GM12878 (cell line): ENCODE results near the gene NKG7. TPM values are rescaled to one million over a fixed set of nuclear protein-coding genes. Genes with fewer than 3 reads are reported as not detected.

Experiments used
- BHLHE40 ChIP-seq, 2 experiments: fragments of 450-650 bp in 1 of 2; IDR thresholded peaks; 2 replicates each; pipeline ENCODE4 v1.6.1; 2011 to 2017; ENCODE audit warnings: low read depth in 2 of 2, borderline replicate concordance in 1 of 2, improper control_type of control experiment in 1 of 2, low read length in 1 of 2, mild to moderate bottlenecking in 1 of 2
- CBX5 ChIP-seq: sonication (generic); IDR thresholded peaks from 2 replicates; pipeline ENCODE4 v1.6.1; 2016; ENCODE audit warnings: low read depth, moderate library complexity, mild to moderate bottlenecking, inconsistent platforms
- CHD1 ChIP-seq: IDR thresholded peaks from 2 replicates; pipeline ENCODE4 v1.6.1; 2012; ENCODE audit warnings: low read depth, low read length, improper control_type of control experiment
- EED ChIP-seq: sonication (generic); IDR thresholded peaks from 2 replicates; pipeline ENCODE4 v1.6.1; 2016; ENCODE audit warnings: antibody characterized with exemption, low read depth
- FOXM1 ChIP-seq: IDR thresholded peaks from 2 replicates; pipeline ENCODE4 v1.6.1; 2012; ENCODE audit warnings: low read depth, mild to moderate bottlenecking, inconsistent platforms, low read length, moderate library complexity
- JUNB ChIP-seq: IDR thresholded peaks from 2 replicates; pipeline ENCODE4 v1.6.1; 2016; ENCODE audit warnings: antibody characterized with exemption, mild to moderate bottlenecking
- MAX ChIP-seq: IDR thresholded peaks from 2 replicates; pipeline ENCODE4 v1.6.1; 2012; ENCODE audit warnings: low read depth, low read length, improper control_type of control experiment
- MXI1 ChIP-seq: fragments of 150-350 bp; IDR thresholded peaks from 2 replicates; pipeline ENCODE4 v1.6.1; 2011; ENCODE audit warnings: low read depth, mild to moderate bottlenecking, inconsistent platforms, low read length, improper control_type of control experiment
- NR2C1 ChIP-seq: fragments of 450-650 bp; IDR thresholded peaks from 2 replicates; pipeline ENCODE4 v1.6.1; 2017; ENCODE audit warnings: antibody characterized with exemption, mild to moderate bottlenecking, moderate library complexity
- NR2F1 ChIP-seq: fragments of 450-650 bp; conservative IDR thresholded peaks from 2 replicates; pipeline ENCODE4 v1.6.1; 2017; ENCODE audit warnings: mild to moderate bottlenecking
- PAX5 ChIP-seq: IDR thresholded peaks from 2 replicates; pipeline ENCODE4 v1.6.1; 2011; ENCODE audit warnings: low read depth, low read length, borderline replicate concordance
- PAX8 ChIP-seq: fragments of 450-650 bp; IDR thresholded peaks from 2 replicates; pipeline ENCODE4 v1.6.1; 2017; ENCODE audit warnings: mild to moderate bottlenecking, moderate library complexity
- POLR2A ChIP-seq: IDR thresholded peaks from 2 replicates; pipeline ENCODE4 v1.6.1; 2011; ENCODE audit warnings: low read depth, mild to moderate bottlenecking, low read length
- RCOR1 ChIP-seq: conservative IDR thresholded peaks from 2 replicates; pipeline ENCODE4 v1.6.1; 2012; ENCODE audit warnings: low read depth, low read length, improper control_type of control experiment
- RFX5 ChIP-seq: IDR thresholded peaks from 2 replicates; pipeline ENCODE4 v1.6.1; 2011; ENCODE audit warnings: low read depth, low read length, improper control_type of control experiment
- SMAD1 ChIP-seq: fragments of 450-650 bp; IDR thresholded peaks from 2 replicates; pipeline ENCODE4 v1.6.1; 2018; ENCODE audit warnings: mild to moderate bottlenecking, low read depth; ENCODE audit not compliant: partially characterized antibody
- TAF1 ChIP-seq: IDR thresholded peaks from 2 replicates; pipeline ENCODE4 v1.6.1; 2011; ENCODE audit warnings: mild to moderate bottlenecking, low read depth, low read length, borderline replicate concordance
- TARDBP ChIP-seq: IDR thresholded peaks from 2 replicates; pipeline ENCODE4 v1.6.1; 2016; ENCODE audit warnings: borderline replicate concordance
- ZBED1 ChIP-seq: IDR thresholded peaks from 2 replicates; pipeline ENCODE4 v1.6.1; 2016; ENCODE audit warnings: borderline replicate concordance
- ZNF384 ChIP-seq: IDR thresholded peaks from 2 replicates; pipeline ENCODE4 v1.6.1; 2012; ENCODE audit warnings: low read depth, mild to moderate bottlenecking, low read length, improper control_type of control experiment, borderline replicate concordance
- ZNF622 ChIP-seq: fragments of 450-650 bp; IDR thresholded peaks from 2 replicates; pipeline ENCODE4 v1.6.1; 2017; ENCODE audit warnings: mild to moderate bottlenecking, inconsistent platforms
- polyA plus RNA-seq, 11 experiments: library from polyadenylated mRNA; depleted of rRNA in 4 of 11; unstranded in 6 of 11; stranded (reverse) in 5 of 11; fragments of >200 nt; fragmentation: Nextera tagmentation in 4 of 11; fragmentation: Illumina TruSeq in 1 of 11; extraction: Ambion mirVana in 4 of 11; extraction: Trizol in 1 of 11; gene quantifications; 1 replicate in 1 of 11; 2 replicates in 10 of 11; pipeline versions ENCODE4 v1.2.1 to v1.2.3, GENCODE V29; 2011 to 2016; ENCODE audit warnings: inconsistent platforms in 2 of 11, missing spikeins in 2 of 11, low read depth in 1 of 11
- total RNA-seq, 4 experiments: library from RNA; depleted of rRNA in 3 of 4; stranded (reverse); fragments of >200 nt in 3 of 4; fragmentation: Illumina TruSeq in 1 of 4; extraction: Trizol in 1 of 4; gene quantifications; 2 replicates each; pipeline versions ENCODE4 v1.2.1 to v1.2.3, GENCODE V29; 2013 to 2021
- TF ChIP-seq, protein P1 (sequence below): fragments of 450-650 bp; IDR thresholded peaks from 2 replicates; pipeline ENCODE4 v1.6.1; 2017; ENCODE audit warnings: mild to moderate bottlenecking, moderate library complexity
- TF ChIP-seq, protein P2 (sequence below): fragments of 450-650 bp; conservative IDR thresholded peaks from 2 replicates; pipeline ENCODE4 v1.6.1; 2017; ENCODE audit warnings: mild to moderate bottlenecking, moderate library complexity
- TF ChIP-seq, protein P3 (sequence below): fragments of 450-650 bp; IDR thresholded peaks from 2 replicates; pipeline ENCODE4 v1.6.1; 2017; ENCODE audit warnings: mild to moderate bottlenecking

NKG7 gene
- total and polyA plus RNA-seq, 10 of the 15 experiments (the other 5 are each of a cell fraction or from before 2014, with no cell fraction given): 10.0 to 48.7 (median 22.3) TPM

GRCh38 chr19:51365965-51366388 is 6.5 kb downstream of the NKG7 start, which contains the start of gene ETFB (continued):
- TF ChIP-seq, protein P1, sequence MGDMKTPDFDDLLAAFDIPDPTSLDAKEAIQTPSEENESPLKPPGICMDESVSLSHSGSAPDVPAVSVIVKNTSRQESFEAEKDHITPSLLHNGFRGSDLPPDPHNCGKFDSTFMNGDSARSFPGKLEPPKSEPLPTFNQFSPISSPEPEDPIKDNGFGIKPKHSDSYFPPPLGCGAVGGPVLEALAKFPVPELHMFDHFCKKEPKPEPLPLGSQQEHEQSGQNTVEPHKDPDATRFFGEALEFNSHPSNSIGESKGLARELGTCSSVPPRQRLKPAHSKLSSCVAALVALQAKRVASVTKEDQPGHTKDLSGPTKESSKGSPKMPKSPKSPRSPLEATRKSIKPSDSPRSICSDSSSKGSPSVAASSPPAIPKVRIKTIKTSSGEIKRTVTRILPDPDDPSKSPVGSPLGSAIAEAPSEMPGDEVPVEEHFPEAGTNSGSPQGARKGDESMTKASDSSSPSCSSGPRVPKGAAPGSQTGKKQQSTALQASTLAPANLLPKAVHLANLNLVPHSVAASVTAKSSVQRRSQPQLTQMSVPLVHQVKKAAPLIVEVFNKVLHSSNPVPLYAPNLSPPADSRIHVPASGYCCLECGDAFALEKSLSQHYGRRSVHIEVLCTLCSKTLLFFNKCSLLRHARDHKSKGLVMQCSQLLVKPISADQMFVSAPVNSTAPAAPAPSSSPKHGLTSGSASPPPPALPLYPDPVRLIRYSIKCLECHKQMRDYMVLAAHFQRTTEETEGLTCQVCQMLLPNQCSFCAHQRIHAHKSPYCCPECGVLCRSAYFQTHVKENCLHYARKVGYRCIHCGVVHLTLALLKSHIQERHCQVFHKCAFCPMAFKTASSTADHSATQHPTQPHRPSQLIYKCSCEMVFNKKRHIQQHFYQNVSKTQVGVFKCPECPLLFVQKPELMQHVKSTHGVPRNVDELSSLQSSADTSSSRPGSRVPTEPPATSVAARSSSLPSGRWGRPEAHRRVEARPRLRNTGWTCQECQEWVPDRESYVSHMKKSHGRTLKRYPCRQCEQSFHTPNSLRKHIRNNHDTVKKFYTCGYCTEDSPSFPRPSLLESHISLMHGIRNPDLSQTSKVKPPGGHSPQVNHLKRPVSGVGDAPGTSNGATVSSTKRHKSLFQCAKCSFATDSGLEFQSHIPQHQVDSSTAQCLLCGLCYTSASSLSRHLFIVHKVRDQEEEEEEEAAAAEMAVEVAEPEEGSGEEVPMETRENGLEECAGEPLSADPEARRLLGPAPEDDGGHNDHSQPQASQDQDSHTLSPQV: no peak
- TF ChIP-seq RFX5 (no peak), CBX5 (no peak), TAF1 (no peak), BHLHE40 (IDR thresholded peaks at IDR 0.05; ENCODE audit: borderline replicate concordance in 1 of 2, low read depth in 2 of 2, low read length in 1 of 2) (peak in 1 of 2 experiments; percentile 69; a peak in 1 of 4 replicates), PAX5 (no peak), CHD1 (no peak; the same call in 1 of the 2 replicates), SMAD1 (no peak), ZNF384 (no peak), MXI1 (peak; percentile 65), PAX8 (no peak), JUNB (no peak), FOXM1 (no peak), POLR2A (peak; percentile 89), MAX (no peak), RCOR1 (no peak), EED (no peak), ZBED1 (no peak), ZNF622 (no peak), TARDBP (no peak), NR2C1 (peak; percentile 80), NR2F1 (peak; percentile 84; the same call in 1 of the 2 replicates)
- TF ChIP-seq, protein P2, sequence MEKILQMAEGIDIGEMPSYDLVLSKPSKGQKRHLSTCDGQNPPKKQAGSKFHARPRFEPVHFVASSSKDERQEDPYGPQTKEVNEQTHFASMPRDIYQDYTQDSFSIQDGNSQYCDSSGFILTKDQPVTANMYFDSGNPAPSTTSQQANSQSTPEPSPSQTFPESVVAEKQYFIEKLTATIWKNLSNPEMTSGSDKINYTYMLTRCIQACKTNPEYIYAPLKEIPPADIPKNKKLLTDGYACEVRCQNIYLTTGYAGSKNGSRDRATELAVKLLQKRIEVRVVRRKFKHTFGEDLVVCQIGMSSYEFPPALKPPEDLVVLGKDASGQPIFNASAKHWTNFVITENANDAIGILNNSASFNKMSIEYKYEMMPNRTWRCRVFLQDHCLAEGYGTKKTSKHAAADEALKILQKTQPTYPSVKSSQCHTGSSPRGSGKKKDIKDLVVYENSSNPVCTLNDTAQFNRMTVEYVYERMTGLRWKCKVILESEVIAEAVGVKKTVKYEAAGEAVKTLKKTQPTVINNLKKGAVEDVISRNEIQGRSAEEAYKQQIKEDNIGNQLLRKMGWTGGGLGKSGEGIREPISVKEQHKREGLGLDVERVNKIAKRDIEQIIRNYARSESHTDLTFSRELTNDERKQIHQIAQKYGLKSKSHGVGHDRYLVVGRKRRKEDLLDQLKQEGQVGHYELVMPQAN: peak; percentile 44; the same call in 1 of the 2 replicates
- TF ChIP-seq, protein P3, sequence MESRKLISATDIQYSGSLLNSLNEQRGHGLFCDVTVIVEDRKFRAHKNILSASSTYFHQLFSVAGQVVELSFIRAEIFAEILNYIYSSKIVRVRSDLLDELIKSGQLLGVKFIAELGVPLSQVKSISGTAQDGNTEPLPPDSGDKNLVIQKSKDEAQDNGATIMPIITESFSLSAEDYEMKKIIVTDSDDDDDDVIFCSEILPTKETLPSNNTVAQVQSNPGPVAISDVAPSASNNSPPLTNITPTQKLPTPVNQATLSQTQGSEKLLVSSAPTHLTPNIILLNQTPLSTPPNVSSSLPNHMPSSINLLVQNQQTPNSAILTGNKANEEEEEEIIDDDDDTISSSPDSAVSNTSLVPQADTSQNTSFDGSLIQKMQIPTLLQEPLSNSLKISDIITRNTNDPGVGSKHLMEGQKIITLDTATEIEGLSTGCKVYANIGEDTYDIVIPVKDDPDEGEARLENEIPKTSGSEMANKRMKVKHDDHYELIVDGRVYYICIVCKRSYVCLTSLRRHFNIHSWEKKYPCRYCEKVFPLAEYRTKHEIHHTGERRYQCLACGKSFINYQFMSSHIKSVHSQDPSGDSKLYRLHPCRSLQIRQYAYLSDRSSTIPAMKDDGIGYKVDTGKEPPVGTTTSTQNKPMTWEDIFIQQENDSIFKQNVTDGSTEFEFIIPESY: no peak
